NT2/D1 (cell line): ENCODE results near the gene FAM90A1.
"Not testable (repeated sequence)": the region's sequence is repeated elsewhere in the genome, so short reads cannot be mapped to it uniquely, and the experiment has no call there.

ENCODE experiments used
- DNase-seq: peaks from one replicate; pipeline ENCODE4 v3.0.0-alpha.2; 2011; ENCODE audit warnings: low read depth, low spot score
- H3K27me3 ChIP-seq: 2 replicates; pipeline ENCODE4 v1.6.0; 2011; ENCODE audit warnings: mild to moderate bottlenecking; ENCODE audit not compliant: insufficient read length, insufficient read depth
- H3K36me3 ChIP-seq: 2 replicates; pipeline ENCODE4 v1.6.1; 2011; ENCODE audit warnings: mild to moderate bottlenecking, low read length, mixed read lengths; ENCODE audit not compliant: insufficient read depth, insufficient read length
- H3K4me1 ChIP-seq: 2 replicates; pipeline ENCODE4 v1.5.1; 2011; ENCODE audit not compliant: insufficient read depth, insufficient read length
- H3K4me3 ChIP-seq: 2 replicates; pipeline ENCODE4 v1.5.1; 2011; ENCODE audit warnings: low read depth; ENCODE audit not compliant: insufficient read length
- H3K9ac ChIP-seq: 2 replicates; pipeline ENCODE4 v1.6.0; 2011; ENCODE audit warnings: low read depth; ENCODE audit not compliant: insufficient read length
- H3K9me3 ChIP-seq: 2 replicates; pipeline ENCODE4 v1.5.1; 2011; ENCODE audit warnings: mild to moderate bottlenecking, low read length; ENCODE audit not compliant: insufficient read depth

FAM90A1 gene

DNA sequence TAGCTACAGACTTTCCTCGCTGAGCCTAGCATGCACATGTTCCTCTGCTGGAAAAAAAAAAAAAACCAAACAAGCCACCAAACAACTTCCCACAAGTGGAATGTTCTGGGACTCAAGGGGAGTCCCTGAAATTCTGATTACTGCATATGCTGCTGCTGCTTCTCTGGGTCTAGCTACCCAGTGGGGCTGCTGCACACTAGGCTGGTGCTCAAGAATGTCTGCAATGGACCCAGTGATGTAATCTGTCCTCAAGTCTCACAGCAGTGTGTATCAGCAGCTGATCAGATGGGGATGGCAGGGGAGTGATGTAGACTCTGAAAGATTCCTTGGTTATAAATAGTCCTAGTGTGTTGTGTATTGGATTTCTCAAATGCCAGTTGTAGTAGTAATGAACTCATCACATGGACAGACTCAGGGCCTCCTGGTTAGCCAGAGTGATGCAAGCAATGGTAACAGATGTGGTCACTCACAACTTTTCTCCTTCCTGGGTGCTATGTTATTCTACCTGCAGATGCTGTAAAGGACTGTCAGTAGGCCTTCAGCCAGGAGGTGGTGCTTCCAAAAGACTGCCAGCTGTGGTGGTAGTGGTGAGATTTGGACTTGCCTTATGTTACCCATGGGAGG lies 29.6 kb downstream of the FAM90A1 start:
- not testable (repeated sequence) for H3K27me3 ChIP-seq, H3K4me1 ChIP-seq, H3K9me3 ChIP-seq, H3K4me3 ChIP-seq, H3K9ac ChIP-seq, H3K36me3 ChIP-seq, DNase-seq

DNA sequence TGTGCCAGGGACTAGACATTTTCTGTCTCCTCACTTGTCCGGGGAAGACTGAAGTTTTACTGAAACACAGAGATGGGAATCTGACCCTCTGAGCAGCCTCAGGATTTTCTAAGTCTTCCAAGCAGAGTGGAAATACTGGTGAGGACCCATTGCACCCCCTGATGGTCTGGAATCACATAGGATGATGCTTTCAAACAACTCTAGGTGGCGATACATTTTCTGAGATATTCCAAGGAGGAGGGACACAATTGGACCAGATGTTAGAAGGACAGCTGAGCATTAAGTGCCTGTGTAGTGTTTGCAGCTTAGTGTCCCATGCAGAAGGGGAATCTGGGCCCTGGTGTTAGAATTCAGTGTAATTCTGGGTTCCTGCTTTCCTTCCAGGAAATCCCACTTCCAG lies 39.3 kb downstream of the FAM90A1 start:
- H3K4me3 ChIP-seq, H3K36me3 ChIP-seq, H3K9me3 ChIP-seq, H3K27me3 ChIP-seq, H3K9ac ChIP-seq, H3K4me1 ChIP-seq, DNase-seq: not testable (repeated sequence)

DNA sequence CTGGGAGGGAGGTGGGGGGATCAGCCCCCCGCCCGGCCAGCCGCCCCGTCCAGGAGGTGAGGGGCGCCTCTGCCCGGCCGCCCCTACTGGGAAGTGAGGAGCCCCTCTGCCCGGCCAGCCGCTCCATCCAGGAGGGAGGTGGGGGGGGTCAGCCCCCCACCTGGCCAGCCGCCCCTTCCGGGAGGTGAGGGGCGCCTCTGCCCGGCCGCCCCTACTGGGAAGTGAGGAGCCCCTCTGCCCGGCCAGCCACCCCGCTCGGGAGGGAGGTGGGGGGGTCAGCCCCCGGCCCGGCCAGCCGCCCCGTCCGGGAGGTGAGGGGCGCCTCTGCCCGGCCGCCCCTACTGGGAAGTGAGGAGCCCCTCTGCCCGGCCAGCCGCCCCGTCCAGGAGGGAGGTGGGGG lies 43.2 kb downstream of the FAM90A1 start:
- peaks cover 20% of the 10 kb centered on the region; the same call in 1 of the 2 replicates for H3K9me3 ChIP-seq
- H3K4me3 ChIP-seq, H3K9ac ChIP-seq, DNase-seq, H3K4me1 ChIP-seq, H3K27me3 ChIP-seq, H3K36me3 ChIP-seq: not testable (repeated sequence)

DNA sequence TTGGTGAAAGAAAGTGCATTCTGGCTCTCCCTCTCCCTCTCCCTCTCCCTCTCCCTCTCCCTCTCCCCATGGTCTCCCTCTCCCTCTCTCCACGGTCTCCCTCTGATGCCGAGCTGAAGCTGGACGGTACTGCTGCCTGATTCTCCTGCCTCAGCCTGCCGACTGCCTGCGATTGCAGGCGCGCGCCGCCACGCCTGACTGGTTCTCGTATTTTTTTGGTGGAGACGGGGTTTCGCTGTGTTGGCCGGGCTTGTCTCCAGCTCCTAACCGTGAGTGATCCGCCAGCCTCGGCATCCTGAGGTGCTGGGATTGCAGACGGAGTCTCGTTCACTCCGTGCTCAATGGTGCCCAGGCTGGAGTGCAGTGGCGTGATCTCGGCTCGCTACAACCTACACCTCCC lies 44.1 kb downstream of the FAM90A1 start:
- H3K36me3 ChIP-seq, H3K9ac ChIP-seq, H3K4me1 ChIP-seq, H3K27me3 ChIP-seq, H3K4me3 ChIP-seq, DNase-seq: not testable (repeated sequence)
- peaks cover 20% of the 10 kb centered on the region; the same call in 1 of the 2 replicates for H3K9me3 ChIP-seq

DNA sequence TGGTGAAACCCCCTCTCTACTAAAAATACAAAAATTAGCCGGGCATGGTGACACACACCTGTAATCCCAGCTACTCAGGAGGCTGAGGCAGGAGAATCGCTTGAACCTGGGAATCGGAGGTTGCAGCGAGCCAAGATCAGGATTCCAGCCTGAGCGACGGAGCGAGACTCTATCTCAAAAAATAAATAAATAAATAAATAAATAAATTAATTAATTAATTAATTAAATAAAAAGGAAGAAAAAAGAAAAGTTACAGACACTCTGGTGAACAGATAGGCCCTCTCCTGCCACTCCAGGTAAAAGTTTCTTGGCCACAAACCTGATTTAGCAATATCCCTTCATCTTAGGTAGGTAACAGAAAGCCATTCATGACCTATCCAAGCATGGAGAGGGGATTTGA lies 44.5 kb downstream of the FAM90A1 start:
- H3K9ac ChIP-seq, H3K4me3 ChIP-seq, H3K27me3 ChIP-seq, DNase-seq, H3K36me3 ChIP-seq, H3K4me1 ChIP-seq: not testable (repeated sequence)
- H3K9me3 ChIP-seq, result peaks cover 20% of the 10 kb centered on the region; the same call in 1 of the 2 replicates

DNA sequence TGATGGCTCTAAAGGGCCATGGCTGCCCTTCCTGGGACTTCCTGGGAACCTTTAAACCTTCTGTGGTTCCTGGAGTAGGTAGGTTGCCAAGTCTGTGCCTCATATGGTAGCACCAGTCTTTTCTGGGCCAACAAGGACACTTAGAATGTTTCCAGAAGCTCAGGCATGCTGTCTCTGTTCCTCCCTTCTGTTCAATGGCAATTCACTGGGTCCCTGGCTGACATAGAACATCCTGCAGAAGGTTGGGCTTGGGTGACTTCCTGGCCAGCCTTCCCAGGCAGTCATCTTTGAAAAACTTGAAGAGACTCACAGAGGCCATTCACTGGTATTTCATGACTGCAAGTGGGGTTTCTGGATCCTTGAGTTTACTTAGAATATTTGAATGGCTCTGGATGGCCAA lies 46.1 kb downstream of the FAM90A1 start:
- not testable (repeated sequence) for H3K36me3 ChIP-seq, H3K9ac ChIP-seq, H3K4me1 ChIP-seq, H3K4me3 ChIP-seq, DNase-seq, H3K27me3 ChIP-seq
- peaks cover 20% of the 10 kb centered on the region; the same call in 1 of the 2 replicates for H3K9me3 ChIP-seq

DNA sequence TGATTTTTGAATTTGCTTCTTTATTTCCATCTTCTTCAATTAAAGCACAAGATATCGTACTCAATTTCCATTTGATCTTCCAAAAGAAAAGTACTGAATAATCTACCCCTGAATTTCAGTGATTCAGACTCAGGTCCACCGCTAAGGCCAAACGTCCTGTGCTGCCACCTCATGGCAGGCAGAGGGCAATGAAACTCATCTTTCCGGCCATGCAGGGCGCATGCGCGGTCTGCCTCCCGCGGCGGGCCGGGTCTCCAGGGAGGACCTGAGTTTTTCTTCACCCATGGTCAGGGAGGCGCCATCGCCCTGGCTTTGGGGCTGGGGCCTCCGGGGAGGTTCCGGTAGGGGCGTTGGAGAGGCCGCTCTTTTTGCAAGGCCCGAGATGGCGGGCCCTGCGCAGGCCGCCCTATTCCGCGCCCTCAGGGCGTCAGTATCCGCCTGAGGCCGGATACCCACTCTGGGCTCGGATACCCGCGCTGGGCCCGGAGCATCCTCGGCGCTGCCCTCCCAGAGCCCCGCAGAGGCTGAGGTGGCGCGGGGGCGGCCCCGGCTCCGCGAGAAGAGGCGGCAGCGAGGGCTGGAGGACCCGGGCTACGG lies 47.3 kb downstream of the FAM90A1 start:
- not testable (repeated sequence) for H3K4me1 ChIP-seq, H3K36me3 ChIP-seq, H3K27me3 ChIP-seq
- peak; percentile 36 for DNase-seq
- Histone ChIP-seq H3K4me3 (peak overlapping the region; percentile 60), H3K9ac (peak overlapping the region; percentile 85), H3K9me3 (peaks cover 20% of the 10 kb centered on the region; the same call in 1 of the 2 replicates)

DNA sequence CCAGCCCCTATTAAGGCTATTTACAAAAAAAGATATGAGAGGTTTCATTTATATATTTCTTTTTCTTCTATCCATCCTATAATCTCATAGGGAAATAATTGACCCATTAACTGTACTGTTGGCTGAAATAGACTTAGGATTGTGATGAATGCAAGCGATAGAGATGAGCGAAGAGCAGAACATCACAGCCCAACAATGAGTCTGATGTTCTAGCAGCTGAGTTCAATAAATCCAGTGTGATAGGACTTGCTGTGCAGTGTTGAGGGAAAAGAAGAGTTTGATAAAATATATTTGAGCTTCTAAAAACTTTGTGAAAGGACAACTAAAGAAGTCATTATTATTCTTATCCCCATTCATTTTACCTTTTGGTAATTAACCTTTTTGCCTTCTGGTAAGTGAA lies 54.5 kb downstream of the FAM90A1 start:
- H3K4me1 ChIP-seq, H3K9ac ChIP-seq, DNase-seq, H3K36me3 ChIP-seq, H3K4me3 ChIP-seq, H3K27me3 ChIP-seq, H3K9me3 ChIP-seq: not testable (repeated sequence)
